NCI-H1092 (cell line): ENCODE measurements around the gene KRTAP4-4.
"Not testable (repeated sequence)": the region's sequence is repeated elsewhere in the genome, so short reads cannot be mapped to it uniquely, and the experiment has no call there.

Experiments
- DNase-seq: peaks from one replicate; lab custom pipeline; 2025; lab: John Stamatoyannopoulos, UW

The KRTAP4-4 gene

DNA sequence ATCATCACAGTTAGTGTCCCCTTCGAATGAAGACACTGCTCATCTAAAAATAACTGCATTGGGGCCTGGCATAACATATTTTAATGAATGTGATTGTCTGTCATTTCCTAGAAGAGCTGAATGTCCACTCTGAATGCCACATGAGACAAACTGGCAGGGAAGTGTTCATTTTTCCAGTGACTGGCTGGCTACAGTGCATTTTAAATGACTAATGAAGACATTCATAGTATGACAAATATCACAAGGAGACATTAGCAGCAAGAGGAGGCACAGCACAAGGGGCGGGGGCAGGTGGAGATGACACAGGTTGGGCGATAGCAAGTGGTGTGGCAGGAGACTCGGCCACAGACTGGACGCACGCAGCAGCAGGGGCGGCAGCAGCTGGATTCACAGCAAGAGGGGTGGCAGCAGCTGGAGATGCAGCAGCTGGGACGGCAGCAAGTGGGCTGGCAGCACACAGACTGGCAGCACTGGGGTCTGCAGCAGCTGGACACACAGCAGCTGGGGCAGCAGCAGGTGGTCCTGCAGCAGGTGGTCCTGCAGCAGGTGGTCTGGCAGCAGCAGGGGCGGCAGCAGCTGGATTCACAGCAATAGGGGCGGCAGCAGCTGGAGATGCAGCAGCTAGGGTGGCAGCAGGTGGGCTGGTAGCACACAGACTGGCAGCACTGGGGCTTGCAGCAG, 11.4 kb downstream of the KRTAP4-4 start:
- not testable (repeated sequence) for DNase-seq

DNA sequence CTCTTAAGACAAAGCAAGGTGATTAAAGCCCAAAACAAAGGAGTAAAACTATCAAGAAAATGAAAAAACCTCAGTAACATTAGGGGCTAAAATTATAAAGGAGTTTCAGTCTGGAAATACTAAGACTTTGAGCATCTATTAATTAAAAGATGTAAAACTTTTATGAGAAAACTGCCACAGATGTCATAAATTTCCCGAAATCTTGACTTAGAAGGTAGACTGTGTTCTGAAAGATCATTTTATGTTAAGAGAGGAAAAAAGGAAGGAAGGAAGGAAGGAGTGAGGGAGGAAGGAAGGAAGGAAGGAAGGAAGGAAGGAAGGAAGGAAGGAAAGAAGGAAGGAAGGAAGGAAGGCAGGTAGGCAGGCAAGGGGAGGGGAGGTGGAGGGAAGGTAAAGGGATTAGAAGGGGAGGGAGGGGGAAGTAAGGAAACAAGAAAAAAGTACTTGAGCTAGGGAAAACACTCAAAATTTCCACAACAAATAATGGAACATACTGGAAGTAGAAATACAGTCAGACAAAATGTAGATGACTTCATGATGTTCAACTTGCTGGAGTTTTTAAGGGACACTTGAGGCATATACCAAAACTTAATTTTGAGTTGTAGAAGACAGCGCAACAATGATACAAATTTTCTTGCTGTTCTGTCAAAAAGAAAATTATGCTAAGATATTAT, 12.9 kb downstream of the KRTAP4-4 start:
- no peak for DNase-seq

DNA sequence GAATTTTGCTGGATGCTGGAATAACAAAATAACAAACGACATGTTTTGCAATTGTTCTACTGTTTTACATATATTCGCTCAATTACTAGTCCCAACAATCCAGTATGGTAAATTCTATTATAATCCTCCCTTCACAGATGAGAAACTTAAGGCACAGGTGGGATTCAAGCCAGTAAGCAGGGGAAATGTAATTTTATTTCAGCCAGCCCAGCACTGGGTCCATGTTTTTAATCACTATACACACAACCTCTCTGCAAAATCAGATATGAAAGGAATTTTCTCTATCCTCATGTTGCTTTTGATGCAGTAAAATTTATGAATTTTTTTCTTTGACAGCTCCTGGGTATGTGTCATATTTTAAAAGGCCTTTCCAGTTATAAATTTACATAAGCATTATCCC, 15.3 kb downstream of the KRTAP4-4 start:
- DNase-seq, result no peak

DNA sequence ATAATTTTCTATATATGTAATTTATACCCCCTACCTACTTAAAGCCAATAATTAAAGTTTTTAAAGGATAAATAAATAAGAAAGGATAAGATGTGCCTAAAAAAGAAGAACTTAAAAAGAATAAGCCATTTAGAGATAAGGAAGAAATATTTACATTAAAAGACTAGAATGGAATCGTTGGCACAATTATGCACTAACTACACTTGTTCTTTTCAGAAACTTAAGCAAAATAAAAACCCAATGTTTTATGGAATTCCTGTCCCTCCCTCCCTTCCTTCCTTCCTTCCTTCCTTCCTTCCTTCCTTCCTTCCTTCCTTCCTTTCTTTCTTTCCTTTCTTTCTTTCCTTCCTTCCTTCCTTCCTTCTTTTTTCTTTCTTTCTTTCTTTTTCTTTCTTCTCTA, 15.7 kb downstream of the KRTAP4-4 start:
- DNase-seq, result no peak

DNA sequence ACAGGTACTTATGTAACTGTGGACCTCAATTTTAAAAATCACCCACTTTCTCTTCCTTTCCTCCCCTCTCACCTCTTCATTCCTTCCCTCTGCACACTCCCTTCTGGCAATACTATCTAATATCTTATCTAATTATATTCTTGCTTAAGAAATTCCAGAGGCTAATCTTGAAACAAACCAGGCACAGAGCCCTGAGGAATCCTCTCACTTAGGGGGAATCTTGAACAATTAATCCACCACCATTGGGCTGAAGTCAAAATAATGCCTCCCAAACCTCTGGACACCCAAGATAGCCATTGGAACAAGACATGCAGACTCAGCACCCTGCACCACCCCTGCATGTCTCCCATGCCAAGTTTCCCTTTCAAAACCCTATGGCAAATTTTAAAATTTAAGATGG, 19.2 kb downstream of the KRTAP4-4 start:
- no peak for DNase-seq

DNA sequence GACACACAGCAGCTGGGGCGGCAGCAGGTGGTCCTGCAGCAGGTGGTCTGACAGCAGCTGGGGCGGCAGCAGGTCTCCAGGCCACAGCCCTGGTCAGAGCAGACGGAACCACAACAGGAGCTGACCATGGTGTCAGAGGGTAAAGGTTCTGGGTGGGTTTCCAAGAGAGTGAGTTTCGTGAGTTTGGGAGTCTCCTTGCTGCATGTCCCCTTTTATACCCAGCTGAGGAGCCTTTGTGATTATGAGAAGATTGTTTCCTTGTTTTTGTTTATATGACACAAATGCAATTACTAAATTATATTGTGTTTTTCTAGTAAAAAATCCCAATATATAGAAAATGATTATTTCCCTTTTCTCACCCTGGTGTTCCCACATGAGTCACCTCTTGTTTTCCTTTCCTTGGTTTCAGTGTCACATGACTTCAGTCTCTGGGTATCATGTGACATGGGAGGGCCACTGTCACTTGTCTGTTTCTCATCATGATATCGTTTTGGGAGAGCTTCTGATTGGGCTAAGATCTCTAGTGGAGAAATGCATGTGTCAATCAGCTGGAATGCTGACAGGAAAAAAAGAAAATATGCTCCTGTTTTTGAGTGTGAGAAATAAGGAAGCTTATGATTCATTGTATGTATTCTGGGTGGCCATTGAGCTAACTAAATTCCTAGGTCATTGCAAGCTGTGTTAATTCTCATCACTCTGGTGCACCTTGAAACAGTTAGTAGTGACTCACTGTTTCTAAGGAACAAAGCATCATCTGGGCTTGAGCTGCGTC, 20.0 kb downstream of the KRTAP4-4 start, which contains the start of gene KRTAP4-6:
Gene KRTAP4-6, minus strand, starts transcription at position 185 of the 772 bp plus-strand sequence. Its CDS starts 57 bp downstream, at position 128.
- no peak for DNase-seq

DNA sequence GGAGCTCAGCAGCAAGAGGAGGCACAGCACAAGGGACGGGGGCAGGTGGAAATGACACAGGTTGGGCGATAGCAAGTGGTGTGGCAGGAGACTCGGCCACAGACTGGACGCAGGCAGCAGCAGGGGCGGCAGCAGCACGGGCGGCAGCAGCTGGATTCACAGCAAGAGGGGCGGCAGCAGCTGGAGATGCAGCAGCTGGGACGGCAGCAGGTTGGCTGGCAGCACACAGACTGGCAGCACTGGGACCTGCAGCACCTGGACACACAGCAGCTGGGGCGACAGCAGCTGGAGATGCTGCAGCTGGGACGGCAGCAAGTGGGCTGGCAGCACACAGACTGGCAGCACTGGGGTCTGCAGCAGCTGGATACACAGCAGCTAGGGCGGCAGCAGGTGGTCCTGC, 20.7 kb downstream of the KRTAP4-4 start:
- DNase-seq, result not testable (repeated sequence)

DNA sequence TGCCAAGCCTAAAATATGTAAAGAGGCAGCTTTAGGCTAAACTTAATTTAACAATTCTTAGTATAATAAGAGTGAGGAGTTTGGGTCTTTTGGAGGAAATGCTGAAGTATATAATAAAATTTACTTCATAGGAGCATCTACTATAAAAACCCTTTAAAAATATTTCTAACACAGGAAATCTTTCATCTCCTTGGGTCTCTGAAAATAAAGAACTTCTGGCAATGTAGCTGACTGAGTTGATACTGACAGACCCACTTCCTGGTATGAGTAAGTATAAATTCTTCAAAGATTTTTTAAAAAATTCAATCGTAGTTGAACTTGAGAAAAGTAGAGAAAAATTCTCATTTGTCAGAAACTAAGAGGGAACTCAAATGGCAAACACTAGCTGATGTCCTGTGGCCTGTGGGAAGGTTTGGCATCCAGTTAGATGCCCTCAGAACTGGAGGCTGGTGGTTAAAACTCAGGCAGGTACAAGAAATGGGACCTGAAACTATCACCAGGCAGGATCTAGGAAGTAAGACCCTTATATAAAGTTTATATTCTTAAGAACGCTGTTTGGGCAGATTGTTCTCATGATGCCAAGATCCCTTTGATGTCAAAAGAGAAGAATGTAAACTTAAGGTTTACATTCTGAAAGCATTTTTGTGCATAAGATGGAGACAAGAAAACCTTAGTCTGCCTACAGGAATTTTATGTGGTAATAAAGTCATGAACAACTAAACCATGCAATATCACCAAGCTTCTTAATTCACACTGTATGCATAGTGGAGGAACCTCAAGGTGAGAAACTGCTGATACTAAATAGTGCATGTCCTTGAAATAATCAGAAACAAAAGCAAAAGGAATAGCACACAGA, 26.4 kb downstream of the KRTAP4-4 start:
- DNase-seq, result no peak

DNA sequence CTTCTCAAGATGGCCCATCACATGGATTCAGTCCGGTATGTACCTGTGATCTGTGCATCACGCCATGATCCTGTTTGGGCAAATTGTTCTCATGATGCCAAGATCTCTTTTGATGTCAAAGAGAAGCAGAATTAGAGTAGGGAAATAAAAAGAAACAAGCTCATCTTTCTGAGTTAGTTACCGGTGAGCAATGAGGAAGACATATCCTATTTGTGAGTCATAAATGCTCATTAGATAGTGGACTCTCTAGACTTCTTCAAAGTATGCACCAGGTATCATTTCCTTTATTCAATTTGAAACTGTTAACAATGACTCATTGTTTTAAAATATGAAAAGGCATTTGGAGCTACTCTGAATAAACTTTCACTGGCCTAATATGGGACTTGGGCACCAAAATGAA, 28.6 kb downstream of the KRTAP4-4 start:
- no peak for DNase-seq

DNA sequence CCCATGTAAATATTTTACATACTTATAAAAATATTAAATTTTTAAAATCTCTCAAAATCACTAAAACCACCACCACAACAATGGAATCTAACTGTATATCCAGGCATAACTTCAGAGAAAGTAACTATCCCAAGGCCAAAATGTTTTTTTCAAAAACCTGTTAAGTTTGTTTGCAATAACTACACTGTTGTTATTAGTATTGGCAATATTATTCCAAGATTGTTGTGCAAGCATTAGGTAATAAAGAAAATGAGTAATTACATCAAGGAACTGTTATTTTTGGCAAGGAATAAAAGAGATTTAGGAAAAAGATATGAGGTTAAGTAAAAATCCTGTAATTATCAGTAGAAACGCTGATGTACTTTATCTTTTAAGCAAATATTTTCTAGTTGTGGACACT, 33.2 kb downstream of the KRTAP4-4 start:
- no peak for DNase-seq

DNA sequence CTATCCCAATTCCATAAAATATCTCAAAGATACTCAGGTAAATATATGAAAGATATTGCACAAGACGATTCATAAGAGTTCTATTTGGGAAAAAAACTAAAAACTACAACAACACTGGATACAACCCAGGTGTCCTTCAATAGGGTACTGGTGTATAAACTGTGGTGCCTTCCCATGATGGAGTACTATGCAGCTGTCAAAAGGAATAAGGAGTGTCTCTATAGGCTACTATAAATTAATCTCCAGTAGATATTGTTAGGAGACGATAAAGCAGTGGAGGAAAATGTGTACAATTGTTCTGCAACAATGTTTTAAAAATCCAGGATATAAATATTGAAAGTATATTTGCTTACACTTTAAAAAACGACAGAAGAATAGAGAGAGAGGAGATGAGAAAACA, 34.1 kb downstream of the KRTAP4-4 start:
- no peak for DNase-seq

DNA sequence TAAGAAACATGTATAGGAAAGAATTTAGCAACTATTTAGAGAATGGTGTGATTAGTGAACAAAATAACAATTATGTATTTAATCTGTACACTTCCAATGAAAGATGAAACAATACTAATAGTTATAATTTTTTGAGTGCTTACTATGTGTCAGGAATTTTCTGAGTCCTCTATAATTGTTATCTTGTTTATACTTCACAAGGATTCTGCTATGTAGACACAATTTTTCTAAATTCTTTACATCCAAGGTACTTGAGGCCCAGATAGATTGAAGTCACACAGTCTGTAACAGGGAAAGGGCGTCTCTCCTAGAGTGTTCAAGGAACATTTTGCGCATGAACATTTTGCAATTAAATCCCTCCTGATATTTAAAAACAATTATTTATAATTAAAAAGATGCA, 35.5 kb downstream of the KRTAP4-4 start:
- DNase-seq, result no peak

DNA sequence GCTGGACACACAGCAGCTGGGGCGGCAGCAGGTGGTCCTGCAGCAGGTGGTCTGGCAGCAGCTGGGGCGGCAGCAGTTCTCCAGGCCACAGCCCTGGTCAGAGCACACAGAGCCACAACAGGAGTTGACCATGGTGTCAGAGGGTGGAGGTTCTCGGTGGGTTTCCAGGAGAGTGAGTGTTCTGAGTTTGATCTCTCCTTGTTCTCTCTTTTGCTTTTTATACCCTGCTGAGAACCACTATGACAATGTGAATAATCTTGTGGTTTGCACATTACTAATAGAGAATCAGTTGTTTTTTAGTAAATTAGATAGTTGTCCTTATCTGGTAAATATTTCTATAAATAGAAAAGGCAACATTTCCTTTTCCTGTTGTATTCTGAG, 36.6 kb downstream of the KRTAP4-4 start, which contains the start of gene KRTAP4-12:
Gene KRTAP4-12, minus strand, starts transcription at position 192 of the 381 bp plus-strand sequence. Its CDS starts 60 bp downstream, at position 132.
- not testable (repeated sequence) for DNase-seq

DNA sequence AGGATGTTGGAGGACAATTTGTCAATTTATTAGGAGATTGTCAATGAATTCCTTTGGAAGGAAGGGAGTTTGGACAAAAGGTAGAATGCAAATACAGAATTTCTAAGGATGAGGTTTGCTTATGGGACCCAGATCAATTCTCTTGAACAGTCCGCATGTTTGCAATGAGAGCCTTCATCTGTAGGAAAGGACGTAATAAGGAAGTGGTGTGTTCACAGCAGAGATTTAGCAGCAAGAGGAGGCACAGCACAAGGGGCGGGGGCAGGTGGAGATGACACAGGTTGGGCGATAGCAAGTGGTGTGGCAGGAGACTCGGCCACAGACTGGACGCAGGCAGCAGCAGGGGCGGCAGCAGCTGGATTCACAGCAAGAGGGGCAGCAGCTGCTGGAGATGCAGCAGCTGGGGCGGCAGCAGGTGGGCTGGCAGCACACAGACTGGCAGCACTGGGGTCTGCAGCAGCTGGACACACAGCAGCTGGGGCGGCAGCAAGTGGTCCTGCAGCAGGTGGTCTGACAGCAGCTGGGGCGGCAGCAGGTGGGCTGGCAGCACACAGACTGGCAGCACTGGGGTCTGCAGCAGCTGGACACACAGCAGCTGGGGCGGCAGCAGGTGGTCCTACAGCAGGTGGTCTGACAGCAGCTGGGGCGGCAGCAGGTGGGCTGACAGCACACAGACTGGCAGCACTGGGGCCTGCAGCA, 37.1 kb downstream of the KRTAP4-4 start:
- DNase-seq, result not testable (repeated sequence)

DNA sequence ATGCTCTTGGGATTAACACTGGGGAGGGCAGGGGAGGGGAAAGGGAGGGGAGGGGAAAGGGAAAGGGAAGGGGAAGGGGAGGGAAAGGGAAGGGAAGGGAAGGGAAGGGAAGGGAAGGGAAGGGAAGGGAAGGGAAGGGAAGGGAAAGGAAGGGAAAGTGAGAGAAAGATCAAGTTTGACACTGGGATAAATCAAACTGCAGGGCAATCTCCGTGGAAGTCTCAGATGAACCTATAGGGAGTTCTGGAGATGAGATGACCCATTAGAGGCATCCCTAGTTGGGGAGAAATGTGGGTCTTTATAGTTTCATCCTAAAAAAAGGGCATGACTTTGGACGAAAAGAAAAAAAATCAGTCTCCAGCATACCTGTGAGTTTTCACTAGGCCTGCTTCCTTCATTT, 38.8 kb downstream of the KRTAP4-4 start:
- no peak for DNase-seq

DNA sequence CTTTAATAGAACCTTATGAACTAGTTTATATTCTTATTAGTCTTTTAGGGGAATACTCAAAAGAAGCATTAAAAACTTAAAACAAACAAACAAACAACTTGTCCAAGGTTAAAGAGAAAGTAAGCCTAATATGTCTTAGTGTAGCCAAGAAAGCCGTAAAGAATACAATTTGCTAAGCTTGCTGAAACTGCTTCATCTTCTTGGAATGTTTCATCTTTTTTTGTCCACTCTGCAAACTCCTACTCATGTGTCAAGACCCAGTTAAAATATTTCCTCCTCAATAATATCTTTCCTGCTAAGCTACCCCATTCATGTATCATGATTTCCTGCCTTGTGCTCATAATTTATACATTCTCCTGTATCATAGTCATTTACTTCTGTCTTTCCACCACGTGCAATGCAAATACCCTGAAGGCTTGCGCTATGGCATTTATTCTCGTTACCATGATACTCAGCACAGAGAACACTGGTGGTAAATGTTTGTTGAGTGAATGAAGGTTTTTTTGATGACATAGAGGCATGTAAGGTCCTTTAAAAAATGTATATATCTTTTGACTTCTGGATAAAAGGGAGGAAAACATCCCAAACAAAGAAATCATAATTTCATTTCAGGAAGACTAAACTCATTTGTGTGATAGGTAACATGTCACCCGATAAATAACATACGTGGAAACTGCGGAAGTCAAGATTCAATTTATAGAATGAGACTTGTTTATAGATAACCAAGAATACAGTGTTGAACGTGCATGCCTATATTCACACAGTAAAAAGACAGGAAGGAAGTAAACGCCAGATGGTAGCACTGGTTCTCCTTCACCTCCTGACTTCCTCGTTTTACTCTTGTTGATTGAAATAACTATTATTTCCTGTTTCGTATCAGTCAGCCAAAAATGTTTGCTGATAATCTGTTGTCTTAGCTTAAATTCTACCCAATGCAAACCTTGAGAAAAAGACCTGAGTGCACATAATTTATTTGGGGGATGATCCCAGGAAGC, 40.6 kb downstream of the KRTAP4-4 start:
- not testable (repeated sequence) for DNase-seq

DNA sequence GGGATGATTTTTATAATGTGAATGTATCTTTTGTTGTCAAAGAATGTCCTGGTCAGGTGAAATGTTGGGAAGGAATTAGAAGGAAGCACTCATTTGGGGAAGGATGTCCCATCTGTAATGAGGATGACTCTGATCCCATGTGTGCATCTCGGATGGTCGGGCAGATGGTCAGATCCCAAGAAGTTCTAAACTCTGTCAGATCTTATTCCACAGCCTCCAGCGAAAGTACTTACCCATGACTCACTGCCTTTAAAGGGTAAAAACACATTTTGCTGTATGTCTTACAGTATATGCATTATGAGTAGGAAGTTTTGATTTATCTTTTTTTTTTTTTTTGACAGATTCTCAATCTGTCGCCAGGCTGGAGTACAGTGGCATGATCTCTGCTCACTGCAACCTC, 41.8 kb downstream of the KRTAP4-4 start:
- no peak for DNase-seq

DNA sequence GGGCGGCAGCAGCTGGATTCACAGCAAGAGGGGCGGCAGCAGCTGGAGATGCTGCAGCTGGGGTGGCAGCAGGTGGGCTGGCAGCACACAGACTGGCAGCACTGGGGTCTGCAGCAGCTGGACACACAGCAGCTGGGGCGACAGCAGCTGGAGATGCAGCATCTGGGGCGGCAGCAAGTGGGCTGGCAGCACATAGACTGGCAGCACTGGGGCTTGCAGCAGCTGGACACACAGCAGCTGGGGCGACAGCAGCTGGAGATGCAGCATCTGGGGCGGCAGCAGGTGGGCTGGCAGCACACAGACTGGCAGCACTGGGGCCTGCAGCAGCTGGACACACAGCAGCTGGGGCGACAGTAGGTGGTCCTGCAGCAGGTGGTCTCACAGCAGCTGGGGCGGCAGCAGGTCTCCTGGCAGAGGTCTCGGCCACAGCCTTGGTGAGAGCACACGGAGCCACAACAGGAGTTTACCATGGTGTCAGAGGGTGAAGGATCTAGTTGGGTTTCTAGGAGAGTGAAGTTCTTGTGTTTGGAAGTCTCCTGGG, 42.6 kb downstream of the KRTAP4-4 start, which contains the start of gene KRTAP4-11:
Gene KRTAP4-11, minus strand, starts transcription at position 528 of the 541 bp plus-strand sequence. Its CDS starts 58 bp downstream, at position 470.
- not testable (repeated sequence) for DNase-seq

DNA sequence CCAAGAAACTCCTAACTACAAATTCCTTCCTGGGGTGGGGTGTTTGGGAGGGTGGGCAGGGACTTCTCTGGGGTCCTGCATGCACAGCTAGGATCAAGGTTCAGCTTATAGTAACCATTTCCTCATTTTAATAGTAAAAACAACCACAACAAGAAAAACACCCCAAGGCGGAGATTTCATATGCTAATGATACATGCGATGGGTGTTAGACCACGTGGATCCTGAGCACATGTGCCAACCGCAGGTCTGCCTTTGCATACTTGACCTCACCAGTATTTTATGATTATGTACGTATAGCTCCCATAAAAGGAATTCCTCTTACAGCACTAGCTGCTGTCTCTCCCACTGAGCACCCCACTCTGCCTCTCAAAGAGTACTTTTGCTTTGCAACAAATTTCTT, 44.3 kb downstream of the KRTAP4-4 start:
- no peak for DNase-seq
